Measurements from ENCODE around the gene THBS2.
"Not testable (repeated sequence)": the region's sequence is repeated elsewhere in the genome, so short reads cannot be mapped to it uniquely, and the experiment has no call there.

Gene THBS2

DNA sequence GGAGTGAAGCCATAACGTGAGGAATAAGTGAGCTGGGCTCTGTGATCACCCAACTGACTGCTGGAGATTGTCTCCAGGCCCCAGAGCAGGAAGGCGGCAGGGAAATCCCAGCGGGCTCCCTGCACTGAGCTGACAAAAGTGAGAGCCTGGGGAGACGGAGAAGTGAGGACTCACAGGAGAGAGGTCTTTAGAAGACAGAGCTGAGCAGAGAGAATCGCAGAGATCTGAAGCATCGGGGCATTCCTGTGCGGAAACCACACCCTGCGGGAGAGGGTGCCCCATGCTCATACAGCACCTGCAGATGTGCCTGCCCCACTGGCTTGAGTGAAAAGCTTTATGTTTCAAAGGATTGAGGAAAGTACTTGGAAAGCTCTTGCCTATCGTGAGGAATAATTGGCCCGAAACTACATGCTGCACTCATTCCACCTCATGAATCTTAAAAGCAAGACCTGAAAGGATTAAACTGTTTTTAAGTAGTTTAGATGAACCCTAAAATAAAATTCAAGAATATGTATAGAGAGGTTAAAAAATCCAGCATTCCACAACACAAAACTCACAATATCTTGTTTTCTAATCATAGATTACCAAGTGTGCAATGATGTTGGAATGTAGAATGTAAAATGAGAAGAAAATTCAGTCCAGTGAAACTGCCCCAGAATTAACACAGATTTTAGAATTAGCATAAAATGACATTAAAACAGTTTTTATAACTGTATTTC lies 17.7 kb upstream of the THBS2 start:
- DNase-seq: no peak

DNA sequence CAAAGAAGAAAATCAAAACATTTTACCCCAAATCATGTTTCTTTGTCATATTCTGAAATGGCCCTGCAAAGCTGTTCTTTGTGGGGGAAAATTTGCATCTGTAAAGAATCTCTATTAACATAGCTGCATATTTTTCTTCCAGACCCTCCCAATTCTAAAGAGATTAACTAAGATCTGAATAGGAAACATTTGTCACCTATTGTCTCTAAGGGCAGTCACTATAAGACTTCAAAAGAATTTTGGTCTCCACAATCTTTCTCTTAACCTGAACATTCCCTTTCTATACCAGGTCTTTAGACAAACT lies 16.4 kb upstream of the THBS2 start:
- not testable (repeated sequence) for DNase-seq

DNA sequence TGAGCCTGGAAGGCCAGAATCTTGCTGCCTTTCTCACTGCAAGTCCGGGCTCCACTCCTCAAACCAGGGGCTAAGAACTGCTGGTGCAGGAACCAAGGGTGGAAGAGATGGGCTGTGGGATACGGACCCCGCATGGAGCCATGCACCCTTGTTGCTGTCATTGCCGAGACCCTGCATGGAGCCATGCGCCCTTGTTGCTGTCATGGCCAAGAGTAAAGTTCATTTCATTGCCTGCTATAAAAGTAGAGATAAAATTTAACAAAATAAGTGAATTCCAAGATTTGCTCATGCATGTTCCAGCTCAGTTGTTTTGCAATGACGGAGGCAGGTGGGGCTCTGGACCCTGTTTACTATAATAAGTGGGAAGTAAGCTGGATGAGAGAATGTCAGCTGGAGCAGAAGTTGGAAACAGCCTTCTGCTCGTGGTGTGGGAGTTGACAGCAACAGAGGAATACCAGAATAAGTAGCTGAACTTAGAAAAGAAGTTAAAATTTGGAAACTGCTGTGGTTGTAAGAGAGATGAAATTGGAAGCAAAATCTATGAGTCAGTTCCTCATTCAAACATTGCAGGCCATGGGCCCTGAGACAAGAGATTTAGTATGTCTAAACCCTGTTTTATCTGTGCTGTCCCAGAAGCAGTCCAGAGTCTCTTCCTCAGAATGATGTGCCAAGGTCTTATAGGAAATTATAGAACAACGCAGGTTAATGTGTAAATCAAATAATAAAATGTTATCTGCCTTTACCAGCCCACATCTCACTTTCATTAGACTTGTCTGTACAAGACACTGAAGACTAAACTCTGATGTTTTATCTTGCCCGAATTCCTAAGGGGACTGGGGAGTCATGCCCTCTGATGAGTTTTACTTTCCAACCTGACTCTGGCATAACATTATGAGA lies 15.8 kb upstream of the THBS2 start:
- no peak for DNase-seq

DNA sequence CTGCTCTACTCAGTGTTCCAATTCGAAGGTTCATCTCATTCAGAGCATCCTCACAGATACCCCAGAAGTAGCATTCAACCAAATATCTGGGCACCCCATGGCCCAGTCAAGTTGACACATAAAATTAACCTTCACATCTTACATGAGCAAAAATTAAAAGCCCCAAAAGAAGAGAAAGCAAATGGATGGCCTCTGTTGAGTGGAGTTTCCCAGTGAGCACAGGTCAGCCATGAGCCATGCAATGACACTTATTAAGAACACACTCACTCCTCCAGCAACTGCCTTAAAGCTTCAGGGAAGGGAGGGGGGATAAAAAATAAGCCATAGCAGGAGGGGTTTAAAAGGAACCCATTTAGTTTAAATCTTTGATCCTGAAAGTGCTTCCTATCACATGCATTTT lies 14.6 kb upstream of the THBS2 start:
- no peak for DNase-seq

DNA sequence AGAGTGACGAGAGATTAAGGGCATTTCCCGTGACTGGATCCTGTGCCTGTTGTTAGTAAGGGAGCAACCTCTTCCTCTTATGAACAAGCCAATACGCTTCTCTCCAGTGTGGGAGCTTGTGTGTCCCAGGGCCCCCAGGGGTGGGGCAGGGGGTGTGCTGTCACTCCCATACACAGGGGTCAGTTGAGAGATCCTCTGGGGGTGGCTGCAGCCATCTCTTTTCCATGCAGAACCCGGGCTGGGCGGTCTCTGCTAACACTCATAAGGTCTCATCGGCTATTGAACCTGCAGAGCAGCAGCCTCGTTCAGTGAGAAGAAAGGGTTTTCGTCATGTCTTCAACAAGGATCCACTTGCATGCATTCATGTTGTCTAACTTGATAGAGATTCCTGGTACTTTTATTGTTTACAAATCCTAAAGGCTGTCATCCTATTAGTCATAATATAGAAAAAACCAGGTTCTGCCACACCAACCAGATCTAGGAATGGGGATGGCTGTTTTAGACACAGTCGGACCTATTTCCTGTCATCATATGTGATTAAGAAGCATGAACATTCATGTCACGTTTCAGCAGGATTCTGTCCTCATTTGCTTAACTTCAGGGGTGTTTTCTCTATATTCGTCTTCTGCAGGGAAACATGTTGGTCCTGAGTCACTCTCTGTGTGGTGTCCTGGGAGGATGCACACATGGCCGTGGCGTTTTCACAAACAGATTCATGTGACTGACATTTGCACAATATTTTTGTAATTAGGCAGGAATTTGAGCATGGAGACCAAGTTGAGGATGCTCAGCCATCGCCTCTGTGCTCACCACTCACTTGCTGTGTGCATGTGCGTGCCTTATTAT lies 13.3 kb upstream of the THBS2 start:
- no peak for DNase-seq

DNA sequence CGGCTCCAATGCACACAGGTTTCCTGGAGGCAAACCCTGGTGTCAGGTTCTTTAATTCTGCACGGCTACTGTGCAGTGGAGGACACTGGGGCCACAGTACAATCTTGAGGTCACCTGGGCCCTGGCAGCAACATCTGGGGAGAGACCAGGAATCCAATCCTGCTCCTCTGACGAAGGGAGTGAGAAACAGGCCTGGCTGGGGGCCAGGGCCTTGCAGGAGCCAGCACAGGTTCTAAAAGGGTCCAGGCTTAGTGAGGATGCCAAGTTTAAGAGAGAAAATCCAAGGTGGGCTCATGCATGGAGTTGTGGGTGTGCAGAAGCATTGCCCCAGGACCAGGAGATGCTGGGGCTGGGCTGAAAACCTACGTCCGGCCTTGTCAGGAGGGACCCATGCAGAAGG lies 12.6 kb upstream of the THBS2 start:
- DNase-seq: no peak

DNA sequence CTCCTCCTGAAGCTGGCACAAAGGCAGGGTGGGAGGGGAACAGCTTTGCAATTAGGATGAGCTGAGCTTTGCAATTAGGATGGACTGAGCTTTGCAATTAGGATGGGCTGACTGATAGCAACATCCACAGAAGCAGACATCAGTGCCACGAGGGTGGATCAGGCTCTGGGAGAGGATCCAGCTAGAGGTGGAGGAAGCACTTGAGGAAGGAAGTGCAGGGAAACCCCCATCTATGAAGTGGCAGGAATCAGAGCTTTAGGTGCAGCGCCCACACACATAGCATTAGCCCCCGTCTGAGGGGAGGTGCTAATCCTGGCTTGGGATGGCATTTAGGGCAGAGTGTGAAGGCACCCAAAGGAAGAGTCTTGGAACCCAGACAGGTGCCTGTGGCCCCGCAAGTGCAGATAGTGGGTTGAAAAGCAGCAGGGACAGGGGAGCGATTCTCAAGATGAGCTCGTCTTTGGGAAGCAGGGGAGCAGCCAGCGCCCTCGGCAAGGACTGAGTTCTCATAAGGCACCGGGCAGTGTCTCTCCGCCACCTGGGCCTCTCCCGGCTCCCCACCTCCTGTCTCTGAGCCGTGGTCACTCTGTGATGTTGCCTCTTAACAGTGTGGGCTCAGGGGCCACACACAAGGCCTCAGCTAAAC lies 12.0 kb upstream of the THBS2 start:
- no peak for DNase-seq

DNA sequence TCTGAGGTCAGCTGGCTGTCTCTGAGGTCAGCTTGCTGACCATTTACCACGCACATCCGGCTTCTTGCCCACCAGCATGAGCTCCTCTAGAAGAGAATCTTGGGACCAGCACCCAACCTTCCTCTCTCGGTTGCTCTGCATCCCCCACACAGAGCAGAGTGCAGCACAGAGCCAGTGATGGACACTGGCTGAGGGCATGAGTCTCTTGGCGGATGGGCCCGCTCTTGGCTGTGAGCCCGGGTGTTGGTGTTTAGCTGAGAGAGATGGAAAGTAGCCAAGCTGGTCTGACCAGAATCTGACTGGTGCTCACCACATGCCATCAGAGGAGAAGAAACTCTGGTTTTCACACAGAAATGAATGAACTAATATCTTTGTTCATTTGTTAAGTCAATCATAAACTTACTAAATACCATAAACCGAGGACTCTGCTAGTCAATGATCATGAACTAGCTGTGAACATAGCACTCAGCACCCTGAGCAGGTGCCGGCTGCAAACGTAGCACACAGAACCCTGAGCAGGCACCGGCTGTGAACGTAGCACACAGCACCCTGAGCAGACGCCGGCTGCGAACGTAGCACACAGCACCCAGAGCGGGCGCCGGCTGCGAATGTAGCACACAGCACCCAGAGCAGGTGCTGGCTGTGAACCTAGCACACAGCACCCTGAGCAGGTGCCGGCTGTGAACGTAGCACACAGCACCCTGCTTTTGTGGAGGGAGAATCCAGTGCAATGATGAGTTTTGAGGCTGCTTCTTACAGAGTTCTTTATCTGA lies 10.4 kb upstream of the THBS2 start:
- no peak for DNase-seq

DNA sequence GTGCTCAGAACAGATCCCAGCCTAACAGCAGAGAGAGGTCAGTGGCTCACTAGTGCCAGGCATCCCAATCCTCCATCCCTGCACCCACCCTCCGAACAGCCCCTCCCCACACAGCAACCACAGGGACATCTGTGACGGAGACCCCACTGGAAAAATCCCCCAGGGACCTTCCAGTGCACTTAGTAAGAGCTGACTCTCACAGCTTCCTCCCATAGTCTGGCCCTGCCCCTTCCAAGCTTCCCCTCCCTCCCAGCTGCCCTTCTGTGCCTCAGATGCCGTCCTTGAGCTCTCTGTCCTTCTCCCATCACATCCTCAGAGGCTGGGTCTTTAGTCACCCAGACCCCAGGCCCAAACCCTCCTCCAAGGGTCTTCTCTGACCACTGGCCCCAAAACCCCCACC lies 9.7 kb upstream of the THBS2 start:
- no peak for DNase-seq

DNA sequence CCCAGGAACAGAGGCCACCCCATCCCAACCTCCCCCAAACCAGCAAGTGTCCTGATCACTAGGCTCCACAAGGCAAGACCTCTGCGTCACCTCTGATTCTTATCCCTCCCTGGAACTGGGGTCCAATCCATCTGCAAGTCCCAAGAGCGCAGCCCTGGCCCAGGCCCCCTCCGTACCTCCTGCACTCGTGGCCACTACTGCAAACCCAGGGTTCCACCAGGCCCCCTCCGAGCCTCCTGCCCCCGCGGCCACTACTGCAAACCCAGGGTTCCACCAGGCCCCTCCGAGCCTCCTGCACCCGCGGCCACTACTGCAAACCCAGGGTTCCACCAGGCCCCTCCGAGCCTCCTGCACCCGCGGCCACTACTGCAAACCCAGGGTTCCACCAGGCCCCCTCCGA lies 9.0 kb upstream of the THBS2 start:
- DNase-seq: not testable (repeated sequence)

DNA sequence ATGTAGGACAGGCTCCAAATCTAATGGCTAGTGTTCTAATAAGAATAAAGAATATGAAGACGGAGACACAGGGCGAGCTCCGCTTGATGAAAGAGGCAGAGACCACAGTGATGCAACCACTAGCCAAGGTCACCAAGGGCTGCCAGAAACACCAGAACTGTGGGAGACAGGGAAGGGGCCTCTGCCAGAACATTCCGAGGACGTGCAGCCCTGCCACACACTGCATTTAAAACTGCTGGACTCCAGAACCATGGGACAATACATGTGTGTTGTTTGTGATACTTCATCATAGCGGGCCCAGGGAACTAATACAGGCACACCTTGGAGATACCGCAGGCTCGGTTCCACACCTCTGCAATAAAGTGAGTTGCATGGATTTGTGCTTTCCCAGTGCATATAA lies 2.9 kb upstream of the THBS2 start:
- no peak for DNase-seq

DNA sequence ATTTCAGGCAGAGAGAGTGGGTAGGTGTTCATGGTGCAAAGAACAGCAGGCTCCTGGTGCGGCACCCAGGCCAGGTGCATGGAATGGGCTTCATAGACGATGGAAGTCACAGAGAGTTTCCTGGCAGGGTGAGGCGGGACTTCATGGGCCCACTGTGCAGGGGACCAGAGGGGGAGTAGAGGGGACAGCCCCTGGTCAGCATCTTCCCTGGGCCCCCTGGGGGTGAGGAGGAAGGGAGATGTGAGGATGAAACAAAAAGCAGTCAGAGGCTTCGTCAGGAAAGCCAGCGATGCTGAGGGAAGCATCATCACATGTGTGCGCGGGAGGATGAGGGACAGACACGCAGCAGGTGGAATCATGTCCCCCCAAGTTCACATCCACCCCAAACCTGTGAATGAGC lies 2.4 kb upstream of the THBS2 start:
- DNase-seq: no peak

DNA sequence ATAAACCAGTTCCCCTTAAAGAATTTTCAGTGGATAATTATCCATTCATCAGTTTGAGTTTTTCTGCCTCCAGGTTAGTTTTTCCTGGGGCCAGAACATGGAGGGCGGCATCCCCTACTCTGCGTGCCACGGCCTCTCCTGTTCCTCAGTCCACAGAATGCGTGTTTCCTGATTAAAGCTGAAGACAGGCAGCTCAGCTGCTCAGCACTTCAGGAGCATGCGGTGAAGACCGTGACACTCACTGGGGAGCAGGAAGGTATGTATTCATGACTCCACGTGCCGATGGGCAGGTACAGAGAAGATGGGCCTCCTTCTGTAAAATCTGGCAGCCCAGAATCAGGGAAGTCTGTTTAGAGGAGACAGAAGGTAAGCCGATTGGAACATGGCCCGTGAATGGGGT lies 2.0 kb upstream of the THBS2 start:
- DNase-seq: no peak

DNA sequence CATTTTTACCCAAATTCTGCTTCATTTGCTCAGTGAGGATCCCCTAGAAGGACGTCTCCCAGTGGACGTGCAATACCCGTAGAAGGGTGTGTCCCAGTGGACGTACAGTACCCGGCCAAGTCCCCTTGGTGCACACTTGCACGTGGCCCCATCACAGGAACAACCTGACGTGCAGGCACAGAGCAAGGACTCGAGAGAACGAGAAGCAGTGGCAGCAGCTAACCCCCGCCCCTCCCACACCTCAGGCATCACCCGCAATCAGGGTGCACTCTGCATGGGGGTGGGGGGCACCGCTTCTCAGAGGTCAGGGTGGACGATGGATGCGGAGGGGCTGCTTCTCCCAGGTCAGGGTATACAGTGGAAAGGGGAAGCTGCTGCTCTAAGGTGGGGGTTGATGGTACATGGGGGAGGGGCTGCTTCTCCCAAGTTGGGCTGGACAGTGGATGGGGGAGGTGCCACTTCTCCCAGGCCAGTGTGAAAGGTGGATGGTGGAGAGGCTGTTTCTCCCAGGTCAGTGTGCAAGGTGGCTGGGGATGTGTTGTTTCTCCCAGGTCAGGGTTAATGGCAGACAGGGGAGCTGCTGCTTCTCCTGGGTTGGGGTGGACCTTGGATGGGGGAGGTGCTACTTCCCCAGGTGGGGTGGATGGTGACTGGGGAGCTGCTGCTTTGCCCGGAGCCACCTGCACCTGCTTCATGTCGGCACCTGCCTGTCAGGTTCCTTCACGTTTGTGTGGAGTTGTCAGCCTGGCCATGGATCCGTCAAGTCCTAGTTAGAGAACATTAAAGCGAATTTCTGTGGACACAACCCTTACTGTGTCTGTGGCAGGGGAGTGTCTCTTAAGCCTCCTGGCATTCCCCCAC lies 1.0 kb upstream of the THBS2 start:
- no peak for DNase-seq

DNA sequence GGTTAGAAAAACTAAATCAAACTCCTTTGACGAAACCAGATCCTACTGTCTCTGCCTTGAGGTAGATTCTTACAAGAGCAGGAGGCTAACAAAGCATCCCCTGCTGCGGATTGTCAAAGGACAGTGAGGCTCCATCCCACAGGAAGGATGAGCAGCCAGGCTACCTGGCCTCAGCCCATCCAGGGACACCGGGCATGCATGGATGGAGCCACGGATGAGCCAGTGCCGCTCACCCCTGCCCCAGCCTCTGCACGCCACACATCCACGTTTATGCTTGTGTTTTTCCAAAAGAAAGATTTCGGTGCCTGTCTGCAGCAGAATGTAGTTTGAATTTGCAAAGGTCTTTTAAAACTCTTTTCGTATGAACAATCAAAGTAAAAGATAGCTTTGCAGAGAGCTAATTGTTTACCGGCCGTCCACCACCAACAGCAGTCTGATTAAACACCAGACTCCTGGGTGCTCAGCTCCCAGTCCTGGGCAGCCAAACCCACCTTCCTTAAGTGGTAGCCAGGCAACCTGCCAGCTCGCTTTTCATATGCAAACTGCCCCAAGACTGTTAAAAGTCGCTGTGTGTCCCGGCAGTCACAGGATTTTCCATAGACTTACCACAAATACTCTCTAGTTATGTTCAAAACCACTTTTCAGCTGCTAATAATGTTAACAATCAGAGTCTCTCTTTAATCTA lies 999 bp downstream of the THBS2 start:
- DNase-seq: no peak

DNA sequence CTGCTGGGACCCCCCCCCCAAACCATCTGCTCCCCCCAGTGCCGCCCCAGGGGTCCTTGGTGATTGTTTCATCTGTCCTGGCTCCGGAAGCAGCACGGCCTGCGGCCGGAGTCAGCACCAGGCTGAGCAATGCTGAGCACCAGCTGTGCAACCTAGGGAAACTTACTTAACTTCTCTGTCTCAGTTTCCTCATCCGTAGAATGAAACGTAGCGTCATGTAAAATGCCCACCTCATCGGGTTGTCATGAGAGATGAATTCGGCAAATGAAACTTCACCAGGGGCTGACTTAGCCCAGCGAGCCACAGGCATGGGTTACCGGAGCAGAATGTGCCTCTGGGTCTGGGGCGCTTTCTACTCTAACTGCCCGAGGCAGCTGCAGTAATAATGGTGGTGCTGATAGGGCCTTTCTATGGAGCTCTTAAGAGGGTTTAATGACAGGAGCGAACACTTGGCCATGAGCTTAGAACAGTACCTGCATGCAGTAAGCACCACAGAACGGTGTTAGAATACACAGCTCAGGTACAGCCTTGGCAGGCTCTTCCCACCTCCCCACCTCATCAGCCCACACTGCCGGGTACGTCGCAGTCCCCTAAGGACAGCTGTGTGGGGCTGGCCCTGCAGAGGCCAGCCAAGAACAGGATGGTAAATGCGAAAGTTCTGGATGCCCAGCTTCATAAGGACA lies 1.7 kb downstream of the THBS2 start:
- no peak for DNase-seq

DNA sequence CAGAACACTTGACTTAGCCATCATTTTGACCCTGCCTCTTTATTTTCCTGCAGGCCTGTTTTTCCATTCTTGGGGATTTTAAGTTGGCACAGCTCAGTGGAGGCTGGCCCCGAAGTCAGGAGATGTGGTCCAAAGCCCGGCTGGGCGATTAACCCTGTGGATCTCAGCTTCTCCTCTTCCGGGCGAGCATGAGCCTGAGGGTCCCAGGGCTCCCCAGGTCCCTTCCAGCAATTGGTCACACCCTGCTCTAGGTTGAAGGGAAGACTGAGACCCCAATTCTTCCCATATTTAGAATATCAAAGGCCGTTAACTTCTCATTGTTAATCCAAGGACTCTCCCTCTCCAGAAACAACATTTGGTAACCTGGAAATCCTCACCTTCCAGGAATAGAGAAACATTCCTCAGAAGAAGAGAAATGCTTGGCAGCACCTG lies 2.3 kb downstream of the THBS2 start:
- no peak for DNase-seq

DNA sequence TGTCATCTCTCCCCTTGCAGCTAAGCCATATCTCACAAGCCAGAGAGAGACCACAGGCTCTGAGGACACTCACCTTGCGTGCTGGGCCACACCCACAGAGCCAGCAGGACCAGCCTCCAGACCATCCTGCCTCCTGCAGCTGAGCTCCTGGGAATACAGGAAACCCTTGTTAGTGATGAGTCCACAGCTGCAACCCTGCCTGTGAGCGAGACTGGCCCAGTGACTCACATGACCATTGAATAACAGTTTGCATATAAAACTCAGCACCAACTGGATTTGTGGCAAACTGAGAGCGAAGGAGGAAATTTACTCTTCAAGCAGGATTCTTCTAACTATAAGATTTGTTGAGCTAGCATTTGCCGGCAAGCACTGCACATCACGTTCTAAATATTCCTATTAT lies 3.0 kb downstream of the THBS2 start:
- DNase-seq: no peak

DNA sequence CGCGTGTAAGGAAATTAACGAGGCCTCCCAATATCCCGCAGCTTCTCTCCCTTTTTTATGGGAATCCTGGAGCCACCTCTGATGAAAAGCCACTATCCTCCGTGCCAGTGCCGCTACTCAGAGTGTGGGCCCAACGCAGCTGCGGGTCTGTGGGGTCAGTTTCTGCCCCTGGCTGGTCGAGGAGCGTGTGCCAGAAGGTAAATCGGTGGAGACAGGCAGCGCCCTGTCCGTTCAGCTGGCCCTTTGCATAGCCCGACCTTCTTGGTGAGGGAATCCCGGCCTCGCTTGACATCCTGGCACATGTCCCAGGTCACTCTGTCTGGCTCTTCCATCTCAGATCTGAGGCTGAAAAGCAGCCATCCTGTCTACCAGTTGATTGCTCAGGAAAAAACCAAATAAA lies 4.6 kb downstream of the THBS2 start:
- DNase-seq: no peak

DNA sequence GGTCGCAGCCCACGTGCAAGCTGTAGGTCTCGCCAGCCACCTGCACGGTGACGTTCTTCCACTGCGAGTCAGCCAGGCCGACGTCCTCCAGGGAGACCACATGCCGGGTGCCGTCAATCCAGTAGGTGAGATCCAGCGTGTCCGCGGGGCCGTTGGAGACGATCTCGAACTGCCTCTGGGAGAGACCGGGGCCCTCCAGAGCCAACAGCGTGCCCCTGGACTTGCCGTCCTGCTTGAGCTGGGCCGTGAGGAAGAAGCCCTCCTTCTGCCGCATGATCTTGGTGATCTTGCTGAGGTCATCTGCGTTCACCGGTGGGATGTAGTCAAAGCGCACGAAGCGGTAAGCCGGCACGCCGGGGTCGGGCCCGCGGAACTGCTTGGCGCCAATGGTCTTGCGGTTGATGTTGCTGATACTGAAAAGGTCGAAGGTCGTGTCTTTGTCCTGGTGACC lies 5.1 kb downstream of the THBS2 start:
- DNase-seq: no peak
